HG02759 (cell line): ENCODE data around the gene FMN1.

ENCODE experiments used
- ATAC-seq: cut with Tn5 transposase; IDR thresholded peaks from one replicate; pipeline ENCODE4 v1.9.1; 2021; ENCODE audit warnings: mild to moderate bottlenecking, moderate library complexity; ENCODE audit not compliant: unreplicated experiment

FMN1 gene

GRCh38 chr15:33066584-33066983 is 127.9 kb downstream of the FMN1 start:
- ATAC-seq, result no peak

- no peak for ATAC-seq
Measured at GRCh38 chr15:33064878-33065277, 129.6 kb downstream of the FMN1 start.

GRCh38 chr15:33059184-33059583 is 135.3 kb downstream of the FMN1 start:
- ATAC-seq, result no peak

- no peak for ATAC-seq
Measured at GRCh38 chr15:33057845-33058244, 136.7 kb downstream of the FMN1 start.

GRCh38 chr15:33055962-33056361 is 138.6 kb downstream of the FMN1 start:
- no peak for ATAC-seq

- ATAC-seq, result no peak
Measured at GRCh38 chr15:33051528-33051927, 143.0 kb downstream of the FMN1 start.

- ATAC-seq, result no peak
Measured at GRCh38 chr15:33048255-33048654, 146.3 kb downstream of the FMN1 start.

- ATAC-seq, result no peak
Measured at GRCh38 chr15:33047077-33047476, 147.4 kb downstream of the FMN1 start.

GRCh38 chr15:33046329-33046728 is 148.2 kb downstream of the FMN1 start:
- no peak for ATAC-seq

- ATAC-seq, result no peak
Measured at GRCh38 chr15:33045066-33045810, 149.3 kb downstream of the FMN1 start.

- no peak for ATAC-seq
Measured at GRCh38 chr15:33044598-33044997, 149.9 kb downstream of the FMN1 start.

GRCh38 chr15:33043636-33044035 is 150.9 kb downstream of the FMN1 start:
- ATAC-seq, result no peak

GRCh38 chr15:33040496-33040895 is 154.0 kb downstream of the FMN1 start:
- ATAC-seq, result no peak

- no peak for ATAC-seq
Measured at GRCh38 chr15:33034588-33034987, 159.9 kb downstream of the FMN1 start.

GRCh38 chr15:33032053-33032452 is 162.5 kb downstream of the FMN1 start:
- ATAC-seq, result no peak

- ATAC-seq, result no peak
Measured at GRCh38 chr15:33031324-33031821, 163.1 kb downstream of the FMN1 start.

GRCh38 chr15:33030315-33030714 is 164.2 kb downstream of the FMN1 start:
- no peak for ATAC-seq

GRCh38 chr15:33029109-33029652 is 165.3 kb downstream of the FMN1 start:
- no peak for ATAC-seq

- no peak for ATAC-seq
Measured at GRCh38 chr15:33028495-33028894, 166.0 kb downstream of the FMN1 start.

GRCh38 chr15:33027306-33028035 is 167.0 kb downstream of the FMN1 start:
- no peak for ATAC-seq

GRCh38 chr15:33026614-33027013 is 167.9 kb downstream of the FMN1 start:
- ATAC-seq, result no peak

GRCh38 chr15:33022629-33023028 is 171.9 kb downstream of the FMN1 start:
- ATAC-seq, result no peak
